Spleen (tissue), 11 donors: ENCODE data around the gene MPC2. TPM values are rescaled to one million over a fixed set of nuclear protein-coding genes. Genes with fewer than 3 reads are reported as not detected.

Source experiments
- DNase-seq: peaks from one replicate; pipeline ENCODE4 v3.0.0-alpha.2; 2020
- H3K27ac ChIP-seq, 8 donors: fragments of 200-600 bp; sonication (generic) in 7 of 8; 1 replicate in 4 of 8; 2 replicates in 4 of 8; pipeline versions ENCODE4 v1.5.0 to v1.8.0; 2016 to 2021; ENCODE audit warnings: inconsistent platforms in 4 of 8, mild to moderate bottlenecking in 4 of 8, moderate library complexity in 1 of 8
- H3K27me3 ChIP-seq, 7 donors: fragments of 200-600 bp; sonication (generic) in 6 of 7; replicated peaks in 1 of 7; 1 replicate in 4 of 7; 2 replicates in 3 of 7; pipeline versions ENCODE4 v1.5.0 to v1.8.0; 2016 to 2021; ENCODE audit warnings: inconsistent platforms in 3 of 7, mild to moderate bottlenecking in 1 of 7
- H3K36me3 ChIP-seq, 6 donors: fragments of 200-600 bp; sonication (generic) in 5 of 6; 1 replicate in 4 of 6; 2 replicates in 2 of 6; pipeline versions ENCODE4 v1.5.0 to v1.8.0; 2016 to 2021; ENCODE audit warnings: inconsistent platforms in 2 of 6
- H3K4me1 ChIP-seq, 6 donors: fragments of 200-600 bp; sonication (generic) in 5 of 6; 1 replicate in 3 of 6; 2 replicates in 3 of 6; pipeline versions ENCODE4 v1.5.0 to v1.8.0; 2016 to 2021; ENCODE audit warnings: inconsistent platforms in 3 of 6
- H3K4me3 ChIP-seq, 8 donors: fragments of 200-600 bp; sonication (generic) in 7 of 8; 1 replicate in 4 of 8; 2 replicates in 4 of 8; pipeline versions ENCODE4 v1.5.0 to v1.8.0; 2016 to 2021; ENCODE audit warnings: inconsistent platforms in 4 of 8, mild to moderate bottlenecking in 4 of 8, moderate library complexity in 2 of 8
- H3K9me3 ChIP-seq, 8 donors: fragments of 200-600 bp; sonication (generic) in 7 of 8; 1 replicate in 4 of 8; 2 replicates in 4 of 8; pipeline versions ENCODE4 v1.5.0 to v1.8.0; 2016 to 2021; ENCODE audit warnings: inconsistent platforms in 4 of 8
- CTCF ChIP-seq, 11 experiments: fragments of 200-600 bp in 7 of 11; fragments of 450-650 bp in 4 of 11; sonication (generic) in 4 of 11; IDR thresholded peaks in 8 of 11; conservative IDR thresholded peaks in 3 of 11; 1 replicate in 7 of 11; 2 replicates in 4 of 11; pipeline versions ENCODE4 v1.4.0 to v1.8.0; 2016 to 2021; ENCODE audit warnings: antibody characterized with exemption in 11 of 11, inconsistent platforms in 4 of 11, mild to moderate bottlenecking in 1 of 11
- POLR2A ChIP-seq, 3 donors: fragments of 450-650 bp; IDR thresholded peaks; one replicate each; pipeline ENCODE4 v1.5.1; 2017; ENCODE audit warnings: antibody characterized with exemption in 3 of 3, mild to moderate bottlenecking in 1 of 3
- POLR2AphosphoS5 ChIP-seq, 3 donors: sonication (generic); formaldehyde crosslinking; IDR thresholded peaks; one replicate each; pipeline ENCODE4 v1.5.1; 2017; ENCODE audit warnings: antibody characterized with exemption in 3 of 3
- WGBS, 5 donors: extraction: QIAGEN DNeasy Blood & Tissue Kit in 3 of 5; methylation state at CpG; one replicate each; pipeline versions ENCODE4 v1.1.5 to v1.1.7; 2013 to 2018; 5-methylcytosine and 5-hydroxymethylcytosine counted together
- intact Hi-C: fragments of 100-400 bp; cut with DNase I; formaldehyde crosslinking; loops from one replicate; pipeline ENCODE4 v1.15.0; 2023; ENCODE audit warnings: low total_unique reads
- polyA plus RNA-seq, 3 donors: library from polyadenylated mRNA; stranded (reverse); fragments of 200-250 nt; gene quantifications; one replicate each; pipeline ENCODE4 v1.2.1, GENCODE V29; 2013
- total RNA-seq, 7 donors: library from RNA; depleted of rRNA in 3 of 7; stranded (reverse); fragments of >200 nt in 3 of 7; fragmentation: NEBNext Ultra II Directional in 4 of 7; extraction: Animal tissue kit (Norgen Biotek cat#: 25700) in 4 of 7; gene quantifications; one replicate each; pipeline versions ENCODE4 v1.1.0 to v1.2.1, GENCODE V29; 2016 to 2021
- donor health status: healthy with polysubstance abuse.
- donor health status: DM: no; HTN: no; CAD: no; lungs with moderate emphysema.
- donor health status: DM: no; HTN: no; CAD: no.
- donor health status: Bipolar disorder and iron deficiency.
- donor health status: healthy.
- donor health status: DM: no; HTN: no; CAD: no.
- donor health status: DM: yes; HTN: yes; CAD: no.

Gene MPC2
- total and polyA plus RNA-seq, 10 donors, result 23.0 to 47.4 (median 30.2) TPM

GRCh38 chr1:167881069-167881468 is 55.8 kb downstream of the MPC2 start:
- TF ChIP-seq CTCF (IDR thresholded peaks at IDR 0.05 in 8 of 11, conservative IDR thresholded peaks at IDR 0.05 in 3 of 11), result no peak
- no peak for TF ChIP-seq POLR2AphosphoS5 (IDR thresholded peaks at IDR 0.05)
- no peak for TF ChIP-seq POLR2A (IDR thresholded peaks at IDR 0.05)
- intact Hi-C loops, result no loop called here

GRCh38 chr1:167880580-167881021 is 56.3 kb downstream of the MPC2 start:
- H3K27ac ChIP-seq, result no peak overlapping the region
- H3K36me3 ChIP-seq, result no peaks in the 10 kb centered on the region
- TF ChIP-seq POLR2A (IDR thresholded peaks at IDR 0.05), result no peak
- TF ChIP-seq CTCF (IDR thresholded peaks at IDR 0.05 in 8 of 11, conservative IDR thresholded peaks at IDR 0.05 in 3 of 11), result no peak
- no peak for TF ChIP-seq POLR2AphosphoS5 (IDR thresholded peaks at IDR 0.05)
- H3K9me3 ChIP-seq, result no peaks in the 10 kb centered on the region
- no peaks in the 10 kb centered on the region for H3K27me3 ChIP-seq
- intact Hi-C loops, result no loop called here
- no peak overlapping the region for H3K4me3 ChIP-seq
- 92 to 98% (median 96%) methylated on average over 3 of the region's 3 CpGs for WGBS, 5 donors
- no peaks in the 10 kb centered on the region for H3K4me1 ChIP-seq
- no peak for DNase-seq

More at GRCh38 chr1:167881069-167881468, 55.8 kb downstream of the MPC2 start:
- Histone ChIP-seq H3K9me3 (peaks cover 0 to 2% (median 0%) of the 10 kb centered on the region in 8 donors), H3K36me3 (no peaks in the 10 kb centered on the region), H3K4me3 (no peak overlapping the region), H3K27ac (no peak overlapping the region), H3K27me3 (no peaks in the 10 kb centered on the region), H3K4me1 (no peaks in the 10 kb centered on the region)
- no peak for DNase-seq

GRCh38 chr1:167879508-167879907 is 57.4 kb downstream of the MPC2 start:
- Histone ChIP-seq H3K27me3 (no peaks in the 10 kb centered on the region), H3K4me3 (no peak overlapping the region), H3K36me3 (no peaks in the 10 kb centered on the region), H3K4me1 (no peaks in the 10 kb centered on the region), H3K9me3 (no peaks in the 10 kb centered on the region), H3K27ac (no peak overlapping the region)
- intact Hi-C loops, result no loop called here
- TF ChIP-seq POLR2A (IDR thresholded peaks at IDR 0.05) (no peak), CTCF (IDR thresholded peaks at IDR 0.05 in 8 of 11, conservative IDR thresholded peaks at IDR 0.05 in 3 of 11) (no peak), POLR2AphosphoS5 (IDR thresholded peaks at IDR 0.05) (no peak)
- DNase-seq, result no peak
- 32 to 63% (median 45%) methylated on average over 1 of the region's 1 CpG for WGBS, 5 donors

GRCh38 chr1:167878372-167879160 is 58.3 kb downstream of the MPC2 start:
- no peaks in the 10 kb centered on the region for H3K36me3 ChIP-seq
- H3K9me3 ChIP-seq, result no peaks in the 10 kb centered on the region
- TF ChIP-seq POLR2AphosphoS5 (IDR thresholded peaks at IDR 0.05) (no peak), POLR2A (IDR thresholded peaks at IDR 0.05) (no peak), CTCF (IDR thresholded peaks at IDR 0.05 in 8 of 11, conservative IDR thresholded peaks at IDR 0.05 in 3 of 11) (no peak)
- 91 to 99% (median 96%) methylated on average over 7 of the region's 7 CpGs for WGBS, 5 donors
- no peaks in the 10 kb centered on the region for H3K4me1 ChIP-seq
- H3K27ac ChIP-seq, result no peak overlapping the region
- intact Hi-C loops, result no loop called here
- H3K4me3 ChIP-seq, result no peak overlapping the region
- DNase-seq, result no peak
- H3K27me3 ChIP-seq, result no peaks in the 10 kb centered on the region
